ENCODE data around the gene NTM. TPM values are rescaled to one million over a fixed set of nuclear protein-coding genes. Genes with fewer than 3 reads are reported as not detected.

NTM gene
- total and polyA plus RNA-seq, 2 of the 8 experiments (the other 6 are each of a cell fraction or from before 2014, with no cell fraction given), result 13.4 to 20.0 TPM

- Histone ChIP-seq H2BK5ac (ENCODE audit: low read depth, low read length) (no peak overlapping the region), H3K36me3 (ENCODE audit: control insufficient read depth in 2 of 4, insufficient read depth in 4 of 4, low read length in 3 of 4) (no peaks in the 10 kb centered on the region), H2AFZ (ENCODE audit: low read length) (no peak overlapping the region), H3K23ac (ENCODE audit: insufficient read length) (no peak overlapping the region), H2AK5ac (ENCODE audit: low read depth, low read length) (no peak overlapping the region), H2BK120ac (replicated peaks; ENCODE audit: low read depth, low read length) (no peak overlapping the region), H3K4me1 (replicated peaks in 1 of 4; ENCODE audit: control insufficient read depth in 3 of 4, insufficient read depth in 4 of 4, low read length in 3 of 4) (peaks cover 0 to 4% (median 0%) of the 10 kb centered on the region in 4 experiments; a peak in 1 of 7 replicates), H3K79me2 (ENCODE audit: control insufficient read depth in 1 of 2, insufficient read depth in 2 of 2, low read length in 2 of 2) (no peaks in the 10 kb centered on the region), H3K56ac (replicated peaks; ENCODE audit: insufficient read length, low read depth, low read length) (no peak overlapping the region), H2BK12ac (ENCODE audit: low read depth, low read length) (no peak overlapping the region), H3K4ac (replicated peaks; ENCODE audit: insufficient read length, low read depth, low read length) (no peak overlapping the region), H3K4me2 (ENCODE audit: insufficient read depth in 1 of 2, low read depth in 2 of 2, low read length in 2 of 2) (no peak overlapping the region), H3K9me3 (ENCODE audit: insufficient read depth in 2 of 2, low read depth in 1 of 2, low read length in 1 of 2) (no peaks in the 10 kb centered on the region), H4K8ac (ENCODE audit: extremely low read depth, insufficient read depth, low read length) (no peak overlapping the region), H3K27ac (ENCODE audit: low read depth, low read length) (no peak overlapping the region), H4K5ac (ENCODE audit: insufficient read length, low read depth, low read length) (no peak overlapping the region), H4K91ac (replicated peaks; ENCODE audit: insufficient read length, low read length) (no peak overlapping the region), H4K20me1 (replicated peaks in 1 of 2; ENCODE audit: control insufficient read depth in 1 of 2, insufficient read depth in 2 of 2, low read length in 2 of 2) (peaks cover 0 to 2% of the 10 kb centered on the region in 2 experiments), H3K4me3 (ENCODE audit: extremely low read depth in 1 of 4, insufficient read depth in 2 of 4, low read depth in 3 of 4, low read length in 4 of 4) (no peak overlapping the region), H2BK20ac (ENCODE audit: low read length) (no peak overlapping the region), H3K79me1 (ENCODE audit: low read depth, low read length) (no peaks in the 10 kb centered on the region; the same call in 1 of the 2 replicates), H2BK15ac (ENCODE audit: low read length) (no peak overlapping the region), H3K18ac (ENCODE audit: extremely low read depth, low read length) (no peak overlapping the region), H3K23me2 (ENCODE audit: low read depth, low read length) (no peaks in the 10 kb centered on the region), H3K14ac (ENCODE audit: insufficient read length) (no peak overlapping the region), H3K9ac (replicated peaks in 1 of 4; ENCODE audit: extremely low read depth in 1 of 4, low read depth in 3 of 4, low read length in 3 of 4) (no peak overlapping the region), H3K27me3 (replicated peaks in 1 of 4; ENCODE audit: control insufficient read depth in 3 of 4, extremely low read depth in 1 of 4, insufficient read depth in 3 of 4, low read length in 3 of 4) (no peaks in the 10 kb centered on the region)
- DNase-seq (ENCODE audit: low read depth in 1 of 2, low spot score in 2 of 2) (no peak), FAIRE-seq (no peak)
- 88% methylated on average over 4 of the region's 4 CpGs; no CpG with 5 or more reads in 1 of the 2 experiments for WGBS, 2 experiments (ENCODE audit: extremely low coverage in 1 of 2, insufficient coverage in 1 of 2, insufficient read length in 1 of 2, insufficient replicate concordance in 2 of 2, low coverage in 1 of 2, low lambda C conversion rate in 2 of 2, missing lambda C conversion rate in 1 of 2)
- POLR2A ChIA-PET (ENCODE audit: partially characterized antibody), result no interaction called here
- CTCF ChIA-PET (ENCODE audit: partially characterized antibody), result interaction anchor here (2.2 kb wide), 1 partner anchor 14 kb away, joined by 8 read pairs; no protein-coding TSS in a partner anchor
- TF ChIP-seq JUND (IDR thresholded peaks at IDR 0.05; ENCODE audit: low read length) (no peak), JUN (IDR thresholded peaks at IDR 0.05; ENCODE audit: low read depth, low read length) (no peak), KDM5A (IDR thresholded peaks at IDR 0.05; ENCODE audit: low read length) (no peak), RFX5 (IDR thresholded peaks at IDR 0.05; ENCODE audit: borderline replicate concordance, low read depth, low read length) (no peak), CREB1 (IDR thresholded peaks at IDR 0.05) (no peak), ZNF274 (IDR thresholded peaks at IDR 0.05; ENCODE audit: borderline replicate concordance, extremely low read depth, low read length) (no peak), RAD21 (IDR thresholded peaks at IDR 0.05 in 1 of 2, conservative IDR thresholded peaks at IDR 0.05 in 1 of 2; ENCODE audit: low read depth in 2 of 2, low read length in 2 of 2) (no peak), HDAC6 (IDR thresholded peaks at IDR 0.05; ENCODE audit: low read depth, low read length) (no peak), SRF (IDR thresholded peaks at IDR 0.05; ENCODE audit: low read depth, low read length) (no peak), TCF12 (IDR thresholded peaks at IDR 0.05; ENCODE audit: low read depth, low read length) (no peak), SUZ12 (IDR thresholded peaks at IDR 0.05; ENCODE audit: low read length) (no peak), CBX5 (IDR thresholded peaks at IDR 0.05; ENCODE audit: low read depth, low read length) (no peak), SIN3A (conservative IDR thresholded peaks at IDR 0.05 in 1 of 2, IDR thresholded peaks at IDR 0.05 in 1 of 2; ENCODE audit: low read depth in 1 of 2, low read length in 2 of 2) (no peak), GTF2F1 (IDR thresholded peaks at IDR 0.05; ENCODE audit: borderline replicate concordance, low read depth, low read length) (no peak), KDM1A (IDR thresholded peaks at IDR 0.05; ENCODE audit: borderline replicate concordance, low read length) (no peak)
These were observed 52.1 kb downstream of the NTM start for GRCh38 chr11:131422496-131422895.
